HG03460 (cell line): ENCODE data around the gene RNF4.
"Not testable (repeated sequence)": the region's sequence is repeated elsewhere in the genome, so short reads cannot be mapped to it uniquely, and the experiment has no call there.

Source experiments
- ATAC-seq: cut with Tn5 transposase; IDR thresholded peaks from one replicate; pipeline ENCODE4 v1.9.1; 2021; ENCODE audit not compliant: unreplicated experiment

The RNF4 gene, protein sequence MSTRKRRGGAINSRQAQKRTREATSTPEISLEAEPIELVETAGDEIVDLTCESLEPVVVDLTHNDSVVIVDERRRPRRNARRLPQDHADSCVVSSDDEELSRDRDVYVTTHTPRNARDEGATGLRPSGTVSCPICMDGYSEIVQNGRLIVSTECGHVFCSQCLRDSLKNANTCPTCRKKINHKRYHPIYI

GRCh38 chr4:2468456-2469191 lies at the start of gene RNF4:
Gene RNF4 (plus strand): TSS chr4:2469106. CDS start chr4:2490494, 21,388 bp downstream.
- ATAC-seq, result peak; percentile 72

- ATAC-seq, result no peak
Measured at GRCh38 chr4:2419814-2420213, 49.1 kb upstream of the RNF4 start.

- ATAC-seq, result no peak
Measured at GRCh38 chr4:2421928-2422327, 47.0 kb upstream of the RNF4 start.

DNA sequence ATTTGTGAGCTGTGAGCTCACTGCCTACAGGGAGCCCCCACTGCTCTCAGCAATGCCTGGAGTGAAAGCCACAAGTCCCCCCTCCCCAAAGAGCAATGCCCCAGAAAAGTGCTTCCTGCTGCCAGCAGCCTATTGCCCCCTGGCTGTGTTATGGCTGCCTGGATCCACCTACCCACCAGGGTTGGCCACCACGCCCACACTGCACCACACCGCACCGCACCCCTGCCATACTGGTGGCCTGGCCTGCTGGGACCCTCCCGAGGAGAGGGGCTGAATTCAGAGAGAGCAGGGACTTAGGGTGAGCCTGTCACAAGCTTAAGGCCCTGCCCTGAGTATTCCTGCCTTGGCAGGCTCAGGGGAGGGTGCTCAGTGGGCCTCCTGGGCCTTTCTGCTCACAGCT lies 45.8 kb upstream of the RNF4 start:
- ATAC-seq, result no peak

DNA sequence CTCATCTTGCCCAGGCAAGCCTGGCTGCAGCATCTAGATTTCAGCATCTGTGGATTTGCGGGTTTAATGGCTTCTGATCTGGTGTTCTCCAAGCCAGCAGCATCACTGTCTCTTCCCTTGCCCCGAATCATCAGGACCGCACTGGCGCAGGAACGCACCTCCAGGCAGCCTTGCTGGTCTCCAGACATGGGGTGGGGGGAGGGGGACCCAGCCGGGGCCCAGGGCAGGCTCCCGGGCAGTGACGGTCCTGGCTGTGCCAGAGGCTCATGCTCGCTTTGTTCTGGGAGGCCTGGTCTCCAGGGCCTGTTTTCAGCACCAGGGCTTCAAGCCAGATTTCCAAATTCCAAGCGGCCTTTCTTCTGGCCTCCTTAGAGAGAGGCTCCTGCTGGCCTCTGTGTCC lies 45.2 kb upstream of the RNF4 start:
- no peak for ATAC-seq

- ATAC-seq, result no peak
Measured at GRCh38 chr4:2424581-2424980, 44.3 kb upstream of the RNF4 start.

DNA sequence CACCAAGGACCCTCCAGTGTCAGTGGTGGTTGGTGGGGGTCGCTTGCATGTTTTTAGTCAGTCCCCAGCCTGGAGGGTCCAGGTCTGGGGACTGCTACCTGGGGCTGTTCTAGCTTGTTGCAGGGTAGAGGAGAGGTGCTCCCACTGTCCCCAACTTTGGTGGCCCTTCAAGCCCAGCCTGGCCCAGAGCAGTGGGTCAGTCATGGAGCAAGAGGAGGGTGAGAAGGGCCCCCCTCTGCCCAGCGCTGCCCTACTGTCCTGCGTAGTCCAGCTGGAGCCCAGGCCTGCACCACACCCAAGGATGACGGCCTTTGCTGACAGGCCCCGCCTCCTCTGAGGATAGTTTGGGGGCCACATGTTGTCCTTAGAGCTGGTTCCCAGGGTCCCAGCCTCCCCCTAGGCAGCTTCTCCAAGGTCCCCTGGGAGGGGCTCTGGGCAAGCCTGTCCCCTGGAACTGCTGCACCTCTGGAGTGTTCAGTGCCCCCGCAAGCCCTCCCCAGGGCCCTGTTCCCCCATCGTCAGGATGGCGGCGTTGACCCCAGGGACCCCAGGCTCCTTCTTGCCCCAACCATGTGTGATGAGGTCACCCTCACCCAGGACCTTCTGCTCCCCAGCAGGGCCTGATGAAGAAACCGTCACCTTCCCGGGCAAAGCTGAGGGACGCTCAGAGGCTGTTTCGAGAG lies 43.4 kb upstream of the RNF4 start:
- ATAC-seq, result no peak

DNA sequence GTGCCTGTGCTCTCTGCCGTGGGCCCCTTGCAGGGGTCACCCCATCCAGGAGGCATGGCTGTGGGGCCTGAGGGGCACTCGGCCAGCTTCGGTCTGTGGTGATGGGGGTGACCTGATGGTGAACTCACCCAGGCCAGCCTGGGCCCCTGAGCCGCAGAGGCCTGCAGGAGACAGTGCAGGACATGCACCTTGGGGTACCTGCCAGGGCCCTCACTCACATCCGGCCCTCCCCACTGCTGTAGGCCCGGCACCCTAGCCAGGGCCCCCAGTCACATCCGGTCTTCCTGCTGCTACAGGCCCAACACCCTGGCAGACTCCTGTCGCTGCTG lies 42.9 kb upstream of the RNF4 start:
- no peak for ATAC-seq

GRCh38 chr4:2426711-2427275 lies 42.1 kb upstream of the RNF4 start:
- no peak for ATAC-seq

- no peak for ATAC-seq
Measured at GRCh38 chr4:2427383-2428334, 41.2 kb upstream of the RNF4 start.

DNA sequence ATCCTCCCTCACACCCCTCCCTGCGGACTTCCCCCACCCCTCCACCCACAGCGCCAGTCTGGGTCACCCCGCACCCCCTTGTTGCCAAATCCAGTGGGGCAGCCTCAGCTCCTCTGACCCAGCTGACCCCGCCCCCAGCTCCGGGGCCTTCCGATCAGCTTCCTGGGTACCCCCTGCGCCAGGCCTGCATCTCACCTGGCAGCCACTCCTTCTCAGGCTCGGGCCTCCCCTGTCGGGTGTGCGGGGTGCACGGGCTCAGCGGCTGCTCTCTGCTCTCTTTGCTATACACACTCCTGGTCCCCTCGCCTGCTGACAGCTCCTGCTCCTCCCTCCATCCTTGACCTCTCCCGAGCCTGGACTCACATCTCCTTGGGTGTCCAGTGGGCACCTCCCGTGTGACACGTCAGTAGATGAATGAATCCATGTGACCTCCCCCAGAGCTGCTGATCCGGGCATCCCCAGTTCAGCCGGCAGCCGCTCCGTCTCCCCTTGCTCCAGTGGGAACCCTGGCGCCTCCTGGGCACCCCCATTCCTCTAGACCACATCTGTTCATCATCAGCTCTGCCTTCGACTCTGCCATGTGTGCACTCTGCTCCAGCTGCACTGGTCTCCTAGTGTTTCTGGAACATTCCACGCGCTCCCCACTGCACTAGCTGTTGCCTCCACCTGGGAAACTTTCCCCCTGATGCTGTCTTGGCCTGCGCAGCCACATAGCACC lies 40.3 kb upstream of the RNF4 start:
- ATAC-seq, result no peak

- not testable (repeated sequence) for ATAC-seq
Measured at GRCh38 chr4:2429945-2430757, 38.8 kb upstream of the RNF4 start.

- ATAC-seq, result no peak
Measured at GRCh38 chr4:2432004-2432403, 36.9 kb upstream of the RNF4 start.

DNA sequence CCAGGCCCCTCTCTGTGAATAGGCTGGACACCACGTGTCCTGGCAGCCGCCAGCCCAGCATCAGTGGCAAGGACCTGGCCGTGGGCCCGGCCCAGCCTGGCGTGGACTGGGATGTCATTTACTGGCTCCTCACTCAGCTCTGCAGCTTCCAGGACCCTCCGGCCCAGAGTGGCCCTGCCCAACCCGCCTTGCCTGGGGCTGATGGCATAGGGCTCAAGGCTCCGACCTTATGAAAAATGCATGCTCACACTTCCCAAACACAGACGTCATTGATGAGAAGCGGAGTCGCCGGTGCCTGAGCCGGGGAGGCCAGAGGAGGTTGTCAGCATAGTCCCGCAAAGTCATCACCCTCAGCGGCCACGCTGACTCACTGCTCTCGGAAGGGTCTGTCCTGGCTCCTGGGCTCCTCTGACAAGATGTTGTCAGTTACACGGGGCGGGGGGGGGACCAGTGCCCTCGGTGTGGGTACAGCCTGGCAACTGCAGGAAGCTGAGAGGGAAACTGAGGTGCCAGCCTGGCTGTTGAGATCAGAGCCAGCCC lies 35.8 kb upstream of the RNF4 start:
- no peak for ATAC-seq

GRCh38 chr4:2433609-2434350 lies 35.1 kb upstream of the RNF4 start:
- ATAC-seq, result no peak

- no peak for ATAC-seq
Measured at GRCh38 chr4:2434420-2434819, 34.5 kb upstream of the RNF4 start.

DNA sequence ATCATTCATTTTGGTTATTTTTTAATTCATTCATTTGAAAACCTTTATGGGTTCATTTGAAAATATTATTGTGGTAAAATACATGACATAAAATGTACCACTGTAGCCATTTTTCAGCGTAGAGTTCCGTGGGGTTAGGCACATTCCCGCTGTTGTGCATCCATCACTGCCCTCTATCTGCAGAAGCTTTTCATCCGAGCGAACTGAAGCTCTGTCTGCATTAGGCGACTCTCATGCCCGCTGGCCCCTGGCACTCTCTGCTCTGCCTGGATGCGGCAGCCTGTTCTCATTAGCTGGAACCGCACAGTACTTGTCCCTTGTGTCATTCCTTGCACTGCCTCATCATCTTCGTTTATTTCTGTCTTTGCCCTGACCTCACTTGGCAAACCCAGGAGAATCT lies 32.6 kb upstream of the RNF4 start:
- ATAC-seq, result no peak

DNA sequence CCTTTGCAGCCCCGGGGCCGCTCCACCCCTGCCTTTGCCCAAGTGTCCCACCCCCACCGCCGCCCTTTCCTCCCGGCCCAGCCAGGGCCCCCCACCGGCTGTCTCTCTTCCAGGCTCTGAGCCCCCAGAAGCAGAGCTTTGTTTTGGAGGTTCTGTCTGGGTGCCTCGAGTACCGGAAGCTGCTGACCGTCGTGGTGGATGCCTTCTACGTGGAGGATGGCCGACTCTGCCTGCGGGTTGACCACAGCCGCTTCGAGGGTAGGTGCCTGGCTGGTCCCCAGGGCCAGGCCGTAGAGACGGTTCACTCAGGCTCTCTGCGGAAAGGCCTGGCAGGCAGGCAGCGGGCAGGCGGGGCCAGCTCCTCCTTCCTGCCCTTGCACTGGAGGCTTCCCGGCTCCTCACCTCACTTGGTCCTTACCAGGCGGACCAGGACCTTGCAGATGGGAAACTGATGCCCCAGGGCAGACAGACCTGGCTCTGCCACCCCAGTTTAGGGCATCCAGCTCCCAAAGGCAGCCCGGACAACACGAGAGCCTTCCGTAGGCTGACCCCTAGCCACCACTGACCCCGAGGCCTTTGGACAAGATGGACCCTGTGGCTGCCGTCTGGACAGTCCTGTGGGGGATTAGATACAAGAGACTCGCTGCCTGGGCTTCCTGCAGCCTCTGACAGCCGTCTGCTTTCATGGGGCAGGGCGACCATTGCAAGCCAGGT lies 32.0 kb upstream of the RNF4 start:
- no peak for ATAC-seq
